ENCODE results near the gene PSMB7.

The PSMB7 gene

GRCh38 chr9:124334568-124335319, 80.5 kb downstream of the PSMB7 start:
- peaks cover 47% of the 10 kb centered on the region for H3K36me3 ChIP-seq (ENCODE audit: control insufficient read depth, insufficient read depth, low read length)

GRCh38 chr9:124333203-124333579, 82.1 kb downstream of the PSMB7 start:
- Histone ChIP-seq H3K4me3 (ENCODE audit: extremely low read depth, insufficient read depth, low read length, poor library complexity, severe bottlenecking) (no peak overlapping the region), H3K9me3 (ENCODE audit: control insufficient read depth, low read length) (peaks cover 9% of the 10 kb centered on the region), H3K27ac (ENCODE audit: low read depth, low read length, severe bottlenecking) (no peak overlapping the region), H3K36me3 (ENCODE audit: control insufficient read depth, insufficient read depth, low read length) (peaks cover 54% of the 10 kb centered on the region), H3K4me1 (ENCODE audit: control insufficient read depth, insufficient read depth, low read length, poor library complexity, severe bottlenecking) (no peaks in the 10 kb centered on the region)
- WGBS, 2 experiments (ENCODE audit: insufficient coverage in 2 of 2) = 97 to 100% methylated on average over 2 to 3 of the region's 7 CpGs

More at GRCh38 chr9:124334568-124335319, 80.5 kb downstream of the PSMB7 start:
- Histone ChIP-seq H3K27ac (ENCODE audit: low read depth, low read length, severe bottlenecking) (no peak overlapping the region), H3K4me3 (ENCODE audit: extremely low read depth, insufficient read depth, low read length, poor library complexity, severe bottlenecking) (no peak overlapping the region), H3K4me1 (ENCODE audit: control insufficient read depth, insufficient read depth, low read length, poor library complexity, severe bottlenecking) (no peaks in the 10 kb centered on the region), H3K9me3 (ENCODE audit: control insufficient read depth, low read length) (peaks cover 9% of the 10 kb centered on the region)
- 87 to 91% methylated on average over 12 to 13 of the region's 15 CpGs for WGBS, 2 experiments (ENCODE audit: insufficient coverage in 2 of 2)

DNA sequence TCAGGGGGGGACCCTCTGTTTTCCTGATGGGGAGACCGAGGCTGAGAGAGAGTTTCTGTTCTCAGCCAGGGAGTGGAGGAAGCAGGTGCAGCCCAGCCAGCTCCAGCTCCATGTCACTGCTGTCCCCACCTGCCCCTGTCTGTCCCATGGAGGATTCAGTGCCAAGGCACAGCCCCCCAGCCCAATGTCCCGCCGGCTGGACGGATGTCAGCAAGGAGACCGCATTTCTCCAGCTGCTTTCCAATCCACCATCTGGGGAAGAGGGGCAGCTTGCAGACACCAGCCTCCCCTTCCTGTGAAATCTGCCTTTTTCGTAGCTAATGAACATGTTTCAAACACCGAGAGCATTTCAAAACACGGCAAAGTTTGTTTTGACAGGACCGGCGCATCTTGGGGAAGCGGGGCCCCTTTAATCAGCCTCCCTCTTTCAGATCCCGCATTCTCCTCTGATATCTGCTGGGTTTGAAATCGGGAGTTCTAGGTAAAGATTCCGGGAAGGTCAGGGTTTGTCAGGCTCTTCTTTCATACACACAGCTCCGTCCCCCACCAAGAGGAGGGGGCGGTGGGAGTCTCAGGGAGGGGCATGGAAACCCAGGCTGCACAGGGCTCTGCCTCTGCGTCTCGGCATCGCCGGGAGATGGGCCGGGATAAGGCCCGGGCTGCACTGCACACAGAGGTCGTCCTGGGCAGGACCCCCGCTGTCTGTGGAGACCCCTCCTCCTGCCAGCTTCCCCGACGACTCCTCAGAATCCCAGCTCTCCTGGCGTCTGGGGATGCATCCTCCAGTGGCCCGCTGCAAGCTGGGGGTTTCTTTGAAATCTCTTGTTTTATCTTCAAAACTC, 82.7 kb downstream of the PSMB7 start:
- 80 to 88% methylated on average over 13 to 22 of the region's 28 CpGs for WGBS, 2 experiments (ENCODE audit: insufficient coverage in 2 of 2)
- H3K4me1 ChIP-seq (ENCODE audit: control insufficient read depth, insufficient read depth, low read length, poor library complexity, severe bottlenecking) = no peaks in the 10 kb centered on the region

DNA sequence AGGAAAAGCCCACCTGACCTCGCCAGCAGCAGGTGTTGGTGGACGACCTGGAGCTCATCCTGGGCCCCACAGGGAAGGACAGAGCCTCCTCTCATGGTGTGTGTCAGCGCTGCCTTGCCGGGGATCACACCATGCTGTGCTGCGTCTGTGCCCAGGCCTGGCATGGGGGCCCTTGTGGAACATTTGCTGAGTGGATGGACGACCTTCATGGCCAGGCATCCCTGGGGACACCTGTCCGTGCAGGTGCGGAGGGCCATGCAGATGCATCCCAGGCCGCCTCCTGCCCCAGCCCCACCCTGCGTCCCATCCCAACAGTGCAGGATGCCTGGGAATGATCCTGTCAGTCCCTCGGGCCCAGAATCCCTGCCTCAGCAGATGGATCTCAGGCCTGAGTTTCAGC, 83.7 kb downstream of the PSMB7 start:
- Histone ChIP-seq H3K4me3 (ENCODE audit: extremely low read depth, insufficient read depth, low read length, poor library complexity, severe bottlenecking) (no peak overlapping the region), H3K27ac (ENCODE audit: low read depth, low read length, severe bottlenecking) (no peak overlapping the region), H3K4me1 (ENCODE audit: control insufficient read depth, insufficient read depth, low read length, poor library complexity, severe bottlenecking) (no peaks in the 10 kb centered on the region), H3K36me3 (ENCODE audit: control insufficient read depth, insufficient read depth, low read length) (peaks cover 56% of the 10 kb centered on the region), H3K9me3 (ENCODE audit: control insufficient read depth, low read length) (peaks cover 3% of the 10 kb centered on the region)
- WGBS, 2 experiments (ENCODE audit: insufficient coverage in 2 of 2) = 88 to 91% methylated on average over 11 of the region's 11 CpGs

More for the DNA sequence above, 82.7 kb downstream of the PSMB7 start:
- no peak overlapping the region for H3K27ac ChIP-seq (ENCODE audit: low read depth, low read length, severe bottlenecking)
- peaks cover 57% of the 10 kb centered on the region for H3K36me3 ChIP-seq (ENCODE audit: control insufficient read depth, insufficient read depth, low read length)
- no peak overlapping the region for H3K4me3 ChIP-seq (ENCODE audit: extremely low read depth, insufficient read depth, low read length, poor library complexity, severe bottlenecking)
- peaks cover 9% of the 10 kb centered on the region for H3K9me3 ChIP-seq (ENCODE audit: control insufficient read depth, low read length)

DNA sequence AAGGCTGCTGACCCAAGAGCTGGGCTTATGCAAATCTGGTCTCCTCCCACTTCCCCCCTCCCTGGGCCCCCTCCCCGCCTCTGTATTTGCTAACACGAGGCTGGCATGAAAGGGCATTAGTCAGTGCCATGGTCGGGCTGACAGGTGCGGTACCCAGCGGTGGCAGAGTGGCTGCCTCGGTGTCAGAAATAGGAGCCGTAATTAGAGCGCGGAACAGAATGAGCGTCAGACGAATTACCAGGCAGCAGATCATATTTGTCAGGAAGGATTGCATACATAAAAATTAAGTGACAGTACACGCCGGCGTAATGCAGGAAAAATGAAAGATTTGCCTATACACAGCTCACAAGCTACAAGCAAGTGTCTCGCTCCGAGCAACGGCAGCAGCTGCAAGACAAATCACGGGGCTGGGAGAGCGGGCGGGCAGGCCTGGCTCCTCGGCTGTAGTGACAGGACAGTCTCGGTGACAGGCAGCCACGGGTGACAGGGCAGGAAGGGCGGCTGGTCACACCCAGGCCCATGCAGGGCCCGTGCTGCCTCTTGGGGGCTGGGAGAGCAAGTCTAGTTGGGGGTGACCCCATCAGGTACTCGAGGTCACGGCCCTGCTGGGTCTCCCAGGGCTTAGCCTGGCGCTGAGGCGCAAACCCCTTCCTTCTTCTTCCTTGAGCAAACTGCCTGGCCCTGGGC, 85.1 kb downstream of the PSMB7 start:
- WGBS, 2 experiments (ENCODE audit: insufficient coverage in 2 of 2) = 94 to 95% methylated on average over 24 to 27 of the region's 29 CpGs
- Histone ChIP-seq H3K27ac (ENCODE audit: low read depth, low read length, severe bottlenecking) (no peak overlapping the region), H3K4me1 (ENCODE audit: control insufficient read depth, insufficient read depth, low read length, poor library complexity, severe bottlenecking) (no peaks in the 10 kb centered on the region), H3K36me3 (ENCODE audit: control insufficient read depth, insufficient read depth, low read length) (peaks cover 50% of the 10 kb centered on the region), H3K9me3 (ENCODE audit: control insufficient read depth, low read length) (no peaks in the 10 kb centered on the region), H3K4me3 (ENCODE audit: extremely low read depth, insufficient read depth, low read length, poor library complexity, severe bottlenecking) (no peak overlapping the region)

DNA sequence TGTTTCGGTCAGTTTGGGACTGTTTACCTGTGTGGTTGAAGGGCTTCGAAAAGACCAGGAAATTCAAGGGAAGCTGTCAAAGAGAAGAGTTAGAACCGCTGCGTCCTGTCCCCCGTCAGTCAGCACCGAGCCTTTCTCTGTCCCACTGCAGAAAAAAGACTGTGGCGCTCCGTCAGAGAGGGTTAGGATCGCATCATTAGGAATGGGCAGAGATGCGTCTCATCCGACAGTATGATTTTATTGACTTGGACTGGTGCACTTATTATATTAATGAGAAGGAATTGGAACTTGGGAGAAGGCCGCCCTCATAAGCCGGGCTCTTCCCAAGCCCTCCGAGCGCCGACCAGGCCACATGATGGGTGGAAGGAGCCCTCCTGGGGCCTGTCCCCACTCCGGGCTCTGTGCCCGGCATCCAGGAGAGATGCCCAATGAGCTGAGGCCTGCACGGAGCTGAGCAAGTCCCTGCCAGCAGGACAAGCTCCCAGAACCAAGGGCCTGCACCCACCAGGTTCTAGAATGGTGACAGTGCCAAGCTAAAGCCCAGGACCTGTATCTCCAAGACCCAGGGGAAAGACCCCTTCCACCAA, 85.9 kb downstream of the PSMB7 start:
- WGBS, 2 experiments (ENCODE audit: insufficient coverage in 2 of 2) = 90 to 91% methylated on average over 18 of the region's 19 CpGs
- Histone ChIP-seq H3K4me1 (ENCODE audit: control insufficient read depth, insufficient read depth, low read length, poor library complexity, severe bottlenecking) (no peaks in the 10 kb centered on the region), H3K27ac (ENCODE audit: low read depth, low read length, severe bottlenecking) (no peak overlapping the region), H3K4me3 (ENCODE audit: extremely low read depth, insufficient read depth, low read length, poor library complexity, severe bottlenecking) (no peak overlapping the region), H3K36me3 (ENCODE audit: control insufficient read depth, insufficient read depth, low read length) (peaks cover 54% of the 10 kb centered on the region), H3K9me3 (ENCODE audit: control insufficient read depth, low read length) (no peaks in the 10 kb centered on the region)

DNA sequence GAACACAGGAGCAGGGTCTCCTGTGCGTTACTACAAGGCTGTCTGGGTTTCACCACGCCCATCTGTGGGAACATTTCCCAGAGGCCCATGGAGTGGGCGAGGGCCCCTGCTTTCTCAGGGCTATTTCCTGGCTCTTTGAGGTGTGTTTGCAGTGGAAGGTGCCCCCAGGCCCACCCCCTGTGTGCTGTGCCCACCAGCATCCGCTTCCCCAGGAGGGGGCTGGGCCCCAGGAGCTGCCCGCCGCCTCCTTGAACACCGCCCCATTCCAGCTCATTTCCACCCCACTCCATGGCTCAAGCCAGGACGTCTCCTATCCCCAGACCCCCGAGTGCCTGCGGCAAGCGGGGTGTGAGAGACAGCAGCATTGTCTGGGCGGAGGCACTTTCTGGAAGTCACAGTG, 87.0 kb downstream of the PSMB7 start:
- no peak overlapping the region for H3K27ac ChIP-seq (ENCODE audit: low read depth, low read length, severe bottlenecking)
- no peak overlapping the region for H3K4me3 ChIP-seq (ENCODE audit: extremely low read depth, insufficient read depth, low read length, poor library complexity, severe bottlenecking)
- no peaks in the 10 kb centered on the region for H3K9me3 ChIP-seq (ENCODE audit: control insufficient read depth, low read length)
- H3K4me1 ChIP-seq (ENCODE audit: control insufficient read depth, insufficient read depth, low read length, poor library complexity, severe bottlenecking) = no peaks in the 10 kb centered on the region
- peaks cover 62% of the 10 kb centered on the region for H3K36me3 ChIP-seq (ENCODE audit: control insufficient read depth, insufficient read depth, low read length)
- WGBS, 2 experiments (ENCODE audit: insufficient coverage in 2 of 2) = 95 to 97% methylated on average over 6 to 7 of the region's 12 CpGs

DNA sequence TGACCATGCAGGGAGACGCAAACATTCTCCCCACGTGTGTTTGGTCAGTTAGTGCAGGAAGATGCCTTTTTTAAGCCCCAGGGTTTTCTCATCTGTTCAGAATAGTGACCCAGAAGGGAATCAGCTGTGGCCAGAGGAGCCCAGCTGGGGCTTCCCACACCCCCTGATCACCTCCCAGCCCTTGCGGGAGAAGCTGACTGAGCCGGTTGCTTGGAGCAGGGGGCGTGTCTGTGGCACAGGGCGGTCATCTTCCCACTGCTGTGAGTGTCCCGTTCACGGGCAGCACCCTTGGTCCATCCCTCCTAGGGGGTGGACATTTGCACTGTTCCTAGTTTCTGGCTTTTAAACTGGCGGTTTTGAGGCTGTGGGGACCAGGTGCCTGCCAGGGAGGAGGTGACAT, 87.8 kb downstream of the PSMB7 start:
- WGBS, 2 experiments (ENCODE audit: insufficient coverage in 2 of 2) = 88 to 95% methylated on average over 8 of the region's 9 CpGs

GRCh38 chr9:124326378-124326777, 88.9 kb downstream of the PSMB7 start:
- Histone ChIP-seq H3K27ac (ENCODE audit: low read depth, low read length, severe bottlenecking) (no peak overlapping the region), H3K9me3 (ENCODE audit: control insufficient read depth, low read length) (no peaks in the 10 kb centered on the region), H3K4me1 (ENCODE audit: control insufficient read depth, insufficient read depth, low read length, poor library complexity, severe bottlenecking) (no peaks in the 10 kb centered on the region), H3K4me3 (ENCODE audit: extremely low read depth, insufficient read depth, low read length, poor library complexity, severe bottlenecking) (no peak overlapping the region), H3K36me3 (ENCODE audit: control insufficient read depth, insufficient read depth, low read length) (peaks cover 75% of the 10 kb centered on the region)
- 92 to 94% methylated on average over 15 to 16 of the region's 21 CpGs for WGBS, 2 experiments (ENCODE audit: insufficient coverage in 2 of 2)

More for the DNA sequence above, 87.8 kb downstream of the PSMB7 start:
- Histone ChIP-seq H3K4me1 (ENCODE audit: control insufficient read depth, insufficient read depth, low read length, poor library complexity, severe bottlenecking) (no peaks in the 10 kb centered on the region), H3K27ac (ENCODE audit: low read depth, low read length, severe bottlenecking) (no peak overlapping the region), H3K4me3 (ENCODE audit: extremely low read depth, insufficient read depth, low read length, poor library complexity, severe bottlenecking) (no peak overlapping the region), H3K9me3 (ENCODE audit: control insufficient read depth, low read length) (no peaks in the 10 kb centered on the region), H3K36me3 (ENCODE audit: control insufficient read depth, insufficient read depth, low read length) (peaks cover 69% of the 10 kb centered on the region)

DNA sequence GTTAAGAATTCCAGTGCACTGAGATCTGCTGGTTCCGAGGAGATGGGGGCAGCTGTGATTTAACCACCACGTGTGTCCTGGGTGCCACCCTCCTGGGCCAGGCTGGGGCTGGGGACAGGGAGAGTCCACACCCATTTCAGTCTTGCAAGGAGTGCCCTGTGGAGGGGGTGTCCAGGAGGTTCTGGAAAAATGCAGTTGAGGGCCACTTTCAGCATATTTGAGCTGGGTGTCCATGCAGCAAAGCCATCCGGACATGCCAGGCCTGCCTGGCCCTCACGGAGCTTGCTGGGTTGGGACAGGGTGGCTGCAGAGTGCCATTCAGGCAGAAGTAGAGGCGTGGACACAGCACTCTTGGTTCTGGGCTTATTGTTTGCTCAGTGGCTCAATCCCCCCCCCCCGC, 89.4 kb downstream of the PSMB7 start:
- Histone ChIP-seq H3K36me3 (ENCODE audit: control insufficient read depth, insufficient read depth, low read length) (peaks cover 74% of the 10 kb centered on the region), H3K4me1 (ENCODE audit: control insufficient read depth, insufficient read depth, low read length, poor library complexity, severe bottlenecking) (no peaks in the 10 kb centered on the region), H3K27ac (ENCODE audit: low read depth, low read length, severe bottlenecking) (no peak overlapping the region), H3K4me3 (ENCODE audit: extremely low read depth, insufficient read depth, low read length, poor library complexity, severe bottlenecking) (no peak overlapping the region), H3K9me3 (ENCODE audit: control insufficient read depth, low read length) (no peaks in the 10 kb centered on the region)
- WGBS, 2 experiments (ENCODE audit: insufficient coverage in 2 of 2) = 91 to 92% methylated on average over 5 of the region's 6 CpGs
